Measurements from ENCODE around the gene HYCC2. TPM values are rescaled to one million over a fixed set of nuclear protein-coding genes. Genes with fewer than 3 reads are reported as not detected.

HYCC2 gene
- total RNA-seq, 4 donors from 2014 or later: 19.8 to 32.0 (median 26.0) TPM

- TF ChIP-seq POLR2A (IDR thresholded peaks at IDR 0.05) (peak in 1 of 2 donors; percentile 57), CTCF (IDR thresholded peaks at IDR 0.05) (peak in 4 of 6 experiments; percentile 22 to 46 (median 30))
- Histone ChIP-seq H3K27ac (peak overlapping the region; percentile 98 to 100 (median 99)), H3K36me3 (no peaks in the 10 kb centered on the region), H3K4me1 (peaks cover 23 to 36% of the 10 kb centered on the region in 2 donors), H3K27me3 (no peaks in the 10 kb centered on the region), H3K4me3 (replicated peaks in 1 of 3) (peak overlapping the region; percentile 63 to 78 (median 66)), H3K9me3 (no peaks in the 10 kb centered on the region)
- WGBS, 2 donors: 5 to 8% methylated on average over 21 to 22 of the region's 22 CpGs
- peak; percentile 63 to 70 for DNase-seq
- intact Hi-C loops (cut with DNase I): loop anchor here (5.0 to 10.0 kb wide), 2 partner anchors 40 to 108 kb away; no protein-coding TSS in a partner anchor
Observed at GRCh38 chr2:201116959-201117734, 45.7 kb upstream of the HYCC2 start.

- peak within 1 kb of the TSS; percentile 63 to 78 (median 66) for H3K4me3 ChIP-seq (replicated peaks in 1 of 3)
- no peaks in the 10 kb centered on the region for H3K27me3 ChIP-seq
- peak; percentile 80 to 82 for DNase-seq
- no peaks in the 10 kb centered on the region for H3K9me3 ChIP-seq
- WGBS, 2 donors: 0 to 2% methylated on average over 24 to 35 of the region's 75 CpGs
- peak; percentile 18 to 83 for TF ChIP-seq POLR2A (IDR thresholded peaks at IDR 0.05)
- no peak for TF ChIP-seq CTCF (IDR thresholded peaks at IDR 0.05)
- peak within 1 kb of the TSS; percentile 98 to 100 (median 99) for H3K27ac ChIP-seq
- H3K4me1 ChIP-seq: peaks cover 15 to 29% of the 10 kb centered on the region in 2 donors
- no peaks in the 10 kb centered on the region for H3K36me3 ChIP-seq
- intact Hi-C loops (cut with DNase I): loop anchor here (5.0 to 10.0 kb wide), 2 partner anchors 41 to 108 kb away; no protein-coding TSS in a partner anchor
Observed at GRCh38 chr2:201116115-201116958, 44.9 kb upstream of the HYCC2 start, which contains the start of gene CFLAR. TSS of gene CFLAR (plus strand) at chr2:201116164. CDS start at chr2:201129866, 13,702 bp downstream.

DNA sequence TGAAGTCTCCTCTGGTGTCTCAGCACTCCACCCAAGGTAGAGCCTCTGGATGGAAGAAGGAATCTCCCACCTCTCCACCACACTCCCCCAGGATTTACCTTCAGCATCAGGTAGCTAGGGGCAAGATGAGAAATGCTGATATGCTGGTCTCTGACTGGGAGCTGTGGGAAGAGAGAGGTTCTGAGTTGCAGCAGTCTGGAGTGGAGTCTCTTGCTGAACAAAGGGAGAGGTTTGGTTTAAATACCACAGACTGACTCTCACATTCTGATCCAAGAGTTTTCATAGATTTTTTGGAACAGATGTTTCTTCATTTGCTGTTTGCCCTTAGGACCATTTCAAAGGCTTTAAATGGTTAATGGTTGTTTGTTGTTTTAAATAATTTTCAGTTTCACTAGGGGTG, 43.4 kb upstream of the HYCC2 start:
- TF ChIP-seq POLR2A (IDR thresholded peaks at IDR 0.05): no peak
- TF ChIP-seq CTCF (IDR thresholded peaks at IDR 0.05): no peak
- no peaks in the 10 kb centered on the region for H3K36me3 ChIP-seq
- no peaks in the 10 kb centered on the region for H3K9me3 ChIP-seq
- no peaks in the 10 kb centered on the region for H3K27me3 ChIP-seq
- peaks cover 12 to 17% of the 10 kb centered on the region in 2 donors for H3K4me1 ChIP-seq
- H3K4me3 ChIP-seq (replicated peaks in 1 of 3): no peak overlapping the region
- intact Hi-C loops (cut with DNase I): loop anchor here (5.0 to 10.0 kb wide), 2 partner anchors 42 to 110 kb away; no protein-coding TSS in a partner anchor
- no peak for DNase-seq
- peak overlapping the region in 1 of 3 donors; percentile 100 for H3K27ac ChIP-seq

GRCh38 chr2:201114350-201114749, 42.9 kb upstream of the HYCC2 start:
- H3K4me3 ChIP-seq (replicated peaks in 1 of 3): no peak overlapping the region
- no peak overlapping the region for H3K27ac ChIP-seq
- H3K27me3 ChIP-seq: no peaks in the 10 kb centered on the region
- peaks cover 12 to 13% of the 10 kb centered on the region in 2 donors for H3K4me1 ChIP-seq
- intact Hi-C loops (cut with DNase I): loop anchor here (10.0 kb wide), 1 partner anchor 110 kb away; no protein-coding TSS in a partner anchor
- no peaks in the 10 kb centered on the region for H3K9me3 ChIP-seq
- 85 to 90% methylated on average over 4 of the region's 4 CpGs for WGBS, 2 donors
- no peaks in the 10 kb centered on the region for H3K36me3 ChIP-seq
- DNase-seq: no peak
- TF ChIP-seq POLR2A (IDR thresholded peaks at IDR 0.05) (no peak), CTCF (IDR thresholded peaks at IDR 0.05) (no peak)
